Vagina (tissue), 2 donors: ENCODE results near the gene SLC29A3. TPM values are rescaled to one million over a fixed set of nuclear protein-coding genes. Genes with fewer than 3 reads are reported as not detected.
A peak's percentile ranks its signal among the peaks of the same experiment; 100 is the strongest.

Experiments used
- DNase-seq, 2 donors: peaks; one replicate each; pipeline ENCODE4 v3.0.0-alpha.2; 2017; ENCODE audit errors: extremely low spot score in 2 of 2
- H3K27ac ChIP-seq: fragments of 200-600 bp; sonication (generic); one replicate; pipeline ENCODE4 v1.5.1; 2019
- H3K27me3 ChIP-seq: fragments of 200-600 bp; sonication (generic); one replicate; pipeline ENCODE4 v1.5.1; 2019
- H3K36me3 ChIP-seq, 2 donors: fragments of 200-600 bp; sonication (generic); one replicate each; pipeline ENCODE4 v1.5.1; 2017 to 2019
- H3K4me1 ChIP-seq: fragments of 200-600 bp; sonication (generic); one replicate; pipeline ENCODE4 v1.5.1; 2019
- H3K4me3 ChIP-seq, 2 donors: fragments of 200-600 bp; sonication (generic); 1 replicate in 1 of 2; 2 replicates in 1 of 2; pipeline ENCODE4 v1.5.1; 2016 to 2019
- H3K9me3 ChIP-seq: fragments of 200-600 bp; sonication (generic); one replicate; pipeline ENCODE4 v1.5.1; 2019
- POLR2A ChIP-seq, 2 donors: fragments of 450-650 bp; IDR thresholded peaks; one replicate each; pipeline ENCODE4 v1.6.1; 2017; ENCODE audit warnings: antibody characterized with exemption in 2 of 2, mild to moderate bottlenecking in 2 of 2, moderate library complexity in 2 of 2
- POLR2AphosphoS5 ChIP-seq, 2 donors: sonication (generic); formaldehyde crosslinking; IDR thresholded peaks; one replicate each; pipeline ENCODE4 v1.9.0; 2017; ENCODE audit warnings: antibody characterized with exemption in 2 of 2, mild to moderate bottlenecking in 2 of 2, low read depth in 1 of 2; ENCODE audit not compliant: insufficient read depth in 1 of 2
- intact Hi-C: fragments of 100-400 bp; cut with DNase I; formaldehyde crosslinking; loops from one replicate; pipeline ENCODE4 v1.15.1; 2023
- total RNA-seq: library from RNA; depleted of rRNA; stranded (reverse); fragments of >200 nt; gene quantifications from one replicate; pipeline ENCODE4 v1.2.3, GENCODE V29; 2016
- TF ChIP-seq, protein P1 (sequence below), 3 experiments: fragments of 450-650 bp in 2 of 3; fragments of 200-600 bp in 1 of 3; sonication (generic) in 1 of 3; IDR thresholded peaks; one replicate each; pipeline ENCODE4 v1.5.1; 2017 to 2019; ENCODE audit warnings: antibody characterized with exemption in 3 of 3, mild to moderate bottlenecking in 2 of 3, moderate library complexity in 2 of 3

SLC29A3 gene
- total RNA-seq, 1 donor from 2014 or later: 7.6 TPM

DNA sequence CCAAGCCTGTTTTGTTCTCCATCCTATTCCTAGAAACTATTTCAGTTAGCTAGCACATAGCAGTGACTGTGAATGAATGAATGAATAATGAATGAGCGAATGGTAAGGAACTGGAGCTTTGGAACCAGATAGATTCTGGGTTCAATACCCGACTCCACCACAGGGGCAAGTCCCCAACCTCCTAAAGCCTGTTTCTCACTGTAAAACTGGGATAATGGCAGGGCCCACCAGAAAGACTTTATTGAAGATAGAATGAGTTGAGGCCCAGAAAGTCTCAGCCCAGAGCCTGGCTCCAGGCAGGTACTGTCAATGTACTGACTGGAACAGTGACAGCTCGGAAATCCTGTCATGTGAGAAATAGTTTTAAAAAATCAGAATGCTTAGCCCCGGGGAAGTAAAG lies 76.6 kb downstream of the SLC29A3 start:
- Histone ChIP-seq H3K27ac (no peak overlapping the region), H3K27me3 (no peaks in the 10 kb centered on the region)
- intact Hi-C loops: loop anchor here (2.0 to 10.0 kb wide), 4 partner anchors 177 to 409 kb away; no protein-coding TSS in a partner anchor

DNA sequence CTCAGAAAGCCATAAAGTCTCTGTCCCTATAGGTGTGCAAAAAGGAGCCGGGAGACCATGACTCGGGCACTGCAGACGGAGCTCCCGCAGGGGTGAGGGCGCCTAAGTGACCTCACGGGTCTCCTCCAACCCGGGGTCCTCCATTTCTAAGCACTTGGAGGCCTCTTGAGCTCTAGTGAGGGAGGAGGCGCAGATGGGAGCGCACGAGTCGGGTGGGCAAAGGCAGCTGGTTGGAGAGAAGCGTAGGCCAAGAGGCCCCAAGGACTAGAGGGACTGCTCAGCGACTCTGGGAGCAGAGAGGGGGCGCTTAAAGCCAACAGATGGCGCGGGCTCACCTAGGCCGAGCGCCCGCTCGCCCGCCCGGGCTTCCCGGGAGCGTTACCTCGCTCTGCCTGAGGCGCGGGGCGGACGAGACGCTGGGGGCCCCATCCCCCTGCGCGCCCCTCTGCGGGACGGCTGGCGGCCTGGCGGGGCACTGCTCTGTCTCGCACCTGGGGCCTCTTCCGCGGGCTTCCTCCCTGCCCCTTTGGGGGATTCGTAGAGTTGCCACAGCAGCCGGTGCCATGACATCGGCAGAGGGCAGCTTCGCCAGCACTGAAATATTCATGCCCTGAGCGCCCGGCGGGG lies 77.1 kb downstream of the SLC29A3 start:
- TF ChIP-seq POLR2A (IDR thresholded peaks at IDR 0.05): no peak
- TF ChIP-seq, protein P1, sequence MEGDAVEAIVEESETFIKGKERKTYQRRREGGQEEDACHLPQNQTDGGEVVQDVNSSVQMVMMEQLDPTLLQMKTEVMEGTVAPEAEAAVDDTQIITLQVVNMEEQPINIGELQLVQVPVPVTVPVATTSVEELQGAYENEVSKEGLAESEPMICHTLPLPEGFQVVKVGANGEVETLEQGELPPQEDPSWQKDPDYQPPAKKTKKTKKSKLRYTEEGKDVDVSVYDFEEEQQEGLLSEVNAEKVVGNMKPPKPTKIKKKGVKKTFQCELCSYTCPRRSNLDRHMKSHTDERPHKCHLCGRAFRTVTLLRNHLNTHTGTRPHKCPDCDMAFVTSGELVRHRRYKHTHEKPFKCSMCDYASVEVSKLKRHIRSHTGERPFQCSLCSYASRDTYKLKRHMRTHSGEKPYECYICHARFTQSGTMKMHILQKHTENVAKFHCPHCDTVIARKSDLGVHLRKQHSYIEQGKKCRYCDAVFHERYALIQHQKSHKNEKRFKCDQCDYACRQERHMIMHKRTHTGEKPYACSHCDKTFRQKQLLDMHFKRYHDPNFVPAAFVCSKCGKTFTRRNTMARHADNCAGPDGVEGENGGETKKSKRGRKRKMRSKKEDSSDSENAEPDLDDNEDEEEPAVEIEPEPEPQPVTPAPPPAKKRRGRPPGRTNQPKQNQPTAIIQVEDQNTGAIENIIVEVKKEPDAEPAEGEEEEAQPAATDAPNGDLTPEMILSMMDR (IDR thresholded peaks at IDR 0.05): peak; percentile 29 to 46 (median 43)
- Histone ChIP-seq H3K36me3 (no peaks in the 10 kb centered on the region), H3K27me3 (no peaks in the 10 kb centered on the region), H3K4me3 (peak overlapping the region; percentile 48 to 67), H3K9me3 (no peaks in the 10 kb centered on the region), H3K27ac (peak overlapping the region; percentile 86), H3K4me1 (peaks cover 13% of the 10 kb centered on the region)
- intact Hi-C loops: loop anchor here (2.0 to 10.0 kb wide), 4 partner anchors 176 to 409 kb away; no protein-coding TSS in a partner anchor
- DNase-seq: peak in 1 of 2 donors; percentile 77

More for the DNA sequence above, 76.6 kb downstream of the SLC29A3 start:
- Histone ChIP-seq H3K4me1 (peaks cover 13% of the 10 kb centered on the region), H3K9me3 (no peaks in the 10 kb centered on the region), H3K36me3 (no peaks in the 10 kb centered on the region), H3K4me3 (no peak overlapping the region)
- peak in 1 of 2 donors; percentile 37 for DNase-seq
- TF ChIP-seq POLR2A (IDR thresholded peaks at IDR 0.05) (no peak), POLR2AphosphoS5 (IDR thresholded peaks at IDR 0.05; ENCODE audit: insufficient read depth in 1 of 2, low read depth in 1 of 2) (no peak)
- TF ChIP-seq, protein P1 (IDR thresholded peaks at IDR 0.05): no peak

DNA sequence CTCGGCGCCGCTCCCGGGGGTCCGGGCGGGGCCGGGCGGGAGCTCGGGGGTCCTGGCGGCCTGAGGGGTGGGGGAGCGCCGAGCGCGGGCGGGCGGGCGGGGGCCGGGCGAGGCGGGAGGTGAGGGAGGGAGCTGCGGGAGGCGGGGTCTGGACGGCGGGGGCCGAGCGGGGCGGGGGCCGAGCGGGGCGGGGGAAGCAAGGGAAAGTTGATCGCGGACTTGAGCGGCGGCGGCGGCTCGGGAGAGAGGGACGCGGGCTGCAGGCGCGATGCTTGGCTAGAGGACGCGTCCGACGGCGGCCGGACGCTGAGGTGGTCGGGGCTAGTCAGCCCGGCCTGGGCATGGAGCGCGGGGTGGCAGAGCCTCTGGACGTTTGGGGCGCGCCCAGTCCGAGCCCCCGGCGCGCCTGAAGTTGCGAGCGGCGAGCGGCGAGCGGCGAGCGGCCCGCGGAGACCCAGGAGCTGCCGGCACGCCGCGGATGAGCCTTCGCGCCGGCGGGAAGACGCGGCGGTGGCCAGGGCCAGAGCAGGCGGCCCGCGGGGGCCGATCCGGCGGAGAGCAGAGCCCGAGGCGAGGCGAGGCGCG lies 77.7 kb downstream of the SLC29A3 start, which contains the start of gene CDH23:
CDH23 (plus strand) TSS at position 210 of the 585 bp plus-strand sequence. CDS start 42,912 bp downstream, outside the sequence.
- peak within 1 kb of the TSS; percentile 86 for H3K27ac ChIP-seq
- intact Hi-C loops: loop anchor here (2.0 to 10.0 kb wide), 4 partner anchors 175 to 408 kb away; no protein-coding TSS in a partner anchor
- no peaks in the 10 kb centered on the region for H3K36me3 ChIP-seq
- peak within 1 kb of the TSS; percentile 48 to 67 for H3K4me3 ChIP-seq
- H3K4me1 ChIP-seq: peaks cover 13% of the 10 kb centered on the region
- DNase-seq: peak in 1 of 2 donors; percentile 77
- H3K27me3 ChIP-seq: no peaks in the 10 kb centered on the region
- no peaks in the 10 kb centered on the region for H3K9me3 ChIP-seq
- TF ChIP-seq POLR2A (IDR thresholded peaks at IDR 0.05): no peak
- TF ChIP-seq, protein P1 (IDR thresholded peaks at IDR 0.05): no peak
- TF ChIP-seq POLR2AphosphoS5 (IDR thresholded peaks at IDR 0.05; ENCODE audit: insufficient read depth in 1 of 2, low read depth in 1 of 2): no peak

DNA sequence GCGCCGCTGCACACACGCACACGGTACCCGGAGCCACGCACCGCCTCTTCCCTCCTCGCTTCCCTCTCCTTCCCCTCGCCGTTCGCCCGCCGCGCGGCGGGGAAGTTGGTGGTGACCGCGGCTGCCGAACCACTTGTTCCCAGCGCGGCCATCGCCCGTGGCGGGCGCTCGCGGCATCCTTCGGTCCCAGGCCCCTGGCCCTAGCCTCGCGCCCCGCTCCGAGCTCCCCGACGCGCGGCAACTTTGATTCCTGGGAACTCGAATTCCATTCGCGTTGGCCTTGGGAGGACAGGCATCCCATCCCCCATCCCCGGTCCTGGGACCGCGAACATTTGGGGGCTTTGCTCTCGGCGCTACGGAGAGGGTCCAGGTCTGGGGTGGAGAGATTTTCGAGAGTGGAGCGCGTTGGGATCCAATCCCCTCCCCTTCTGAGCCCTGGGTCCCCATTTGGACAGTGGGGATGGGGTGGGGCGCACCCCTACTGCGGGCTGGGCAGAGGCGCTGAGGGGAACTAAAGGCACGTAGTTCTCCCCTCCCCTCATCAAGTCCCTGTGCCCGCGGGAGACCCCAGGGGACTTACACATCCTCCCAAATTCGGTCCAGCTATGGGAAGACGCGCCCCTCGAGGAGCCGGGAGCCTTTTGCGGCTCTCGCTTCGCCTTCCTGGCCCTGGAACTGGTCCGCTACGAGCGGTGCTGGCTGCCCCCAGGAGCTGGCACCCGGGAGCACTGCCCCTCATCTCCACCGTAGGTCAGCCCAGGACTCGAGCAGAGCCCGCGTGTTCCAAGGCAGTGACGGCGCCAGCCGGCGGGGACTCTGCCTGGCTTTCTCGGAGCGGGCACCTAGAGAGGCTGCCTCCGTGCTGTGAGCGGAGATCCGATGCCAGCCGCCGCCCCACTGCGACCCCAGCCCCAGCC lies 78.5 kb downstream of the SLC29A3 start:
- no peaks in the 10 kb centered on the region for H3K27me3 ChIP-seq
- peak overlapping the region; percentile 86 for H3K27ac ChIP-seq
- H3K4me3 ChIP-seq: peak overlapping the region; percentile 48 to 67
- TF ChIP-seq POLR2A (IDR thresholded peaks at IDR 0.05): no peak
- TF ChIP-seq POLR2AphosphoS5 (IDR thresholded peaks at IDR 0.05; ENCODE audit: insufficient read depth in 1 of 2, low read depth in 1 of 2): no peak
- TF ChIP-seq, protein P1 (IDR thresholded peaks at IDR 0.05): no peak
- no peaks in the 10 kb centered on the region for H3K9me3 ChIP-seq
- no peaks in the 10 kb centered on the region for H3K36me3 ChIP-seq
- peaks cover 13% of the 10 kb centered on the region for H3K4me1 ChIP-seq
- peak; percentile 70 to 85 for DNase-seq
- intact Hi-C loops: loop anchor here (2.0 to 10.0 kb wide), 4 partner anchors 175 to 407 kb away; no protein-coding TSS in a partner anchor
